Neutrophil (primary cell): Measurements from ENCODE around the gene AGR2.

ENCODE experiments used
- H3K27ac ChIP-seq: fragments of 200-600 bp; sonication (generic); 2 replicates; pipeline ENCODE4 v1.5.1; 2016; ENCODE audit warnings: mild to moderate bottlenecking, moderate library complexity
- H3K27me3 ChIP-seq: fragments of 200-600 bp; sonication (generic); 2 replicates; pipeline ENCODE4 v1.6.0; 2016; ENCODE audit warnings: mild to moderate bottlenecking
- H3K36me3 ChIP-seq: fragments of 200-600 bp; sonication (generic); 2 replicates; pipeline ENCODE4 v1.5.1; 2017
- H3K4me1 ChIP-seq, 2 experiments: fragments of 200-600 bp in 1 of 2; sonication (generic) in 1 of 2; 1 replicate in 1 of 2; 2 replicates in 1 of 2; pipeline versions ENCODE4 v1.5.1 to v1.6.1; 2013 to 2016; ENCODE audit warnings: low read depth in 1 of 2, low read length in 1 of 2, mild to moderate bottlenecking in 1 of 2, moderate library complexity in 1 of 2; ENCODE audit not compliant: control insufficient read depth in 1 of 2, insufficient read depth in 1 of 2
- H3K4me3 ChIP-seq, 2 experiments: fragments of 200-600 bp in 1 of 2; sonication (generic) in 1 of 2; 1 replicate in 1 of 2; 2 replicates in 1 of 2; pipeline ENCODE4 v1.5.1; 2013 to 2016; ENCODE audit warnings: low read depth in 1 of 2, low read length in 1 of 2, mild to moderate bottlenecking in 1 of 2, moderate library complexity in 1 of 2
- H3K9me3 ChIP-seq: fragments of 200-600 bp; sonication (generic); 2 replicates; pipeline ENCODE4 v1.5.1; 2016
- TF ChIP-seq, protein P1 (sequence below): fragments of 200-600 bp; sonication (generic); IDR thresholded peaks from 2 replicates; pipeline ENCODE4 v1.5.1; 2016; ENCODE audit warnings: antibody characterized with exemption

Gene AGR2

DNA sequence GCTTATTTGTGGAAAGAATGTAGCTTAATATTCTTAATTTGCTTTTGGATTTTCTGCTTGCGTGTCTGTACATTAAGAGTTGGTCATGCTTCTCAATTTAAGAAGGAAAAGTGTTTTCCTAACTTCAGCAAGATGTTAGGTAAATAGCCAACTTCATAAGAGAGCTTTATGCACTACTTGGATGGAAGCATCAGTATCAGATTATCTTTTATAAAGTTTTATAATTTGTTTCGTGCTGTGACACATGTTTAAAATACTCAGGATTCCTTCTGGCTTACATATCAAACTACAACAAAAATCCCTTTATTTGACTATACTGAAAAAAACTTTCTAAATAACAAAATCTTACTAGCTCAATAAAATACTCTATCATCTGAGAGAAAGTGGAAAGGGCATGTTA is 34.8 kb upstream of the AGR2 start:
- TF ChIP-seq, protein P1, sequence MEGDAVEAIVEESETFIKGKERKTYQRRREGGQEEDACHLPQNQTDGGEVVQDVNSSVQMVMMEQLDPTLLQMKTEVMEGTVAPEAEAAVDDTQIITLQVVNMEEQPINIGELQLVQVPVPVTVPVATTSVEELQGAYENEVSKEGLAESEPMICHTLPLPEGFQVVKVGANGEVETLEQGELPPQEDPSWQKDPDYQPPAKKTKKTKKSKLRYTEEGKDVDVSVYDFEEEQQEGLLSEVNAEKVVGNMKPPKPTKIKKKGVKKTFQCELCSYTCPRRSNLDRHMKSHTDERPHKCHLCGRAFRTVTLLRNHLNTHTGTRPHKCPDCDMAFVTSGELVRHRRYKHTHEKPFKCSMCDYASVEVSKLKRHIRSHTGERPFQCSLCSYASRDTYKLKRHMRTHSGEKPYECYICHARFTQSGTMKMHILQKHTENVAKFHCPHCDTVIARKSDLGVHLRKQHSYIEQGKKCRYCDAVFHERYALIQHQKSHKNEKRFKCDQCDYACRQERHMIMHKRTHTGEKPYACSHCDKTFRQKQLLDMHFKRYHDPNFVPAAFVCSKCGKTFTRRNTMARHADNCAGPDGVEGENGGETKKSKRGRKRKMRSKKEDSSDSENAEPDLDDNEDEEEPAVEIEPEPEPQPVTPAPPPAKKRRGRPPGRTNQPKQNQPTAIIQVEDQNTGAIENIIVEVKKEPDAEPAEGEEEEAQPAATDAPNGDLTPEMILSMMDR, result no peak
- H3K9me3 ChIP-seq, result no peaks in the 10 kb centered on the region
- no peaks in the 10 kb centered on the region for H3K27me3 ChIP-seq
- no peak overlapping the region for H3K27ac ChIP-seq
- no peaks in the 10 kb centered on the region for H3K4me1 ChIP-seq
- no peaks in the 10 kb centered on the region for H3K36me3 ChIP-seq
- H3K4me3 ChIP-seq, result no peak overlapping the region

DNA sequence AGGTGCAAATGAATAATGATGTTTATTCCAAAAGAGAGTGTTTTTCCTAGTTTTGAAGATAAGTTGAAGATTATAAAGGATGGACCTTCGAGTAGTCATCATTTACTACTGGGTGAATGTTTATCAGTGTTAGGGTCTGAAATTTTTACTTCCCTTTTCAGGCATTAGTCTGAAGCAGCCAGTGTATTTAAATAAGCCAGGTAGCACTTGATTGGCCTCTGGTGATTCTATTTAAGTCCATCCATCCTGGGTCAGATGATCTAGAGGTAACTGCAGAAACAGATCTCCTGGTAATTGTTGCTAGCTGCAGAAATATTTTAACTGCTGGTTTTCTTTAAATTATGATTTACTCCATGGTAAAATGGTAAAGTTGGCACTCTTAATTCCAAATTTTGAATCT is 34.1 kb upstream of the AGR2 start:
- H3K27me3 ChIP-seq, result no peaks in the 10 kb centered on the region
- no peaks in the 10 kb centered on the region for H3K4me1 ChIP-seq
- H3K36me3 ChIP-seq, result no peaks in the 10 kb centered on the region
- no peaks in the 10 kb centered on the region for H3K9me3 ChIP-seq
- H3K27ac ChIP-seq, result no peak overlapping the region
- TF ChIP-seq, protein P1, result no peak
- H3K4me3 ChIP-seq, result no peak overlapping the region

DNA sequence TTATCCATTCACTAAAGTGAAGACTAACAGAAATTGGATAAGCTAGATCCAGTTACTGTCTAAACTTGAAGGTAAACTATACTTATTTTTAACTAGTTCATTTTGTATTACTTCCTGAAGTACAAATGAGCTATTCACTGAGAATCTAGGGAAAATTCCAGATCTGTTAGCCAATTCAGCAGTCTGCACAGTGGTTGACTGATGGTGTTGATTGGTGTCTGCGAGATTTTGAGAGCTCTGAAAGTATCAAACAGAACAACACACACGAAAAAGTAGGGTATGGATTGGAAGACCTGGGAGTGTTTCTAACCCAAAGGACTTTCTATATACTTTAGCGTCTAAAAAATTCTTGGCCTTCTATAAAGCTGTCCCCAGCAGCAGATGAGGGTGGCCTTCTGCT is 33.6 kb upstream of the AGR2 start:
- H3K27me3 ChIP-seq, result no peaks in the 10 kb centered on the region
- no peaks in the 10 kb centered on the region for H3K36me3 ChIP-seq
- H3K4me3 ChIP-seq, result no peak overlapping the region
- no peak overlapping the region for H3K27ac ChIP-seq
- H3K4me1 ChIP-seq, result no peaks in the 10 kb centered on the region
- no peaks in the 10 kb centered on the region for H3K9me3 ChIP-seq
- TF ChIP-seq, protein P1, result no peak

DNA sequence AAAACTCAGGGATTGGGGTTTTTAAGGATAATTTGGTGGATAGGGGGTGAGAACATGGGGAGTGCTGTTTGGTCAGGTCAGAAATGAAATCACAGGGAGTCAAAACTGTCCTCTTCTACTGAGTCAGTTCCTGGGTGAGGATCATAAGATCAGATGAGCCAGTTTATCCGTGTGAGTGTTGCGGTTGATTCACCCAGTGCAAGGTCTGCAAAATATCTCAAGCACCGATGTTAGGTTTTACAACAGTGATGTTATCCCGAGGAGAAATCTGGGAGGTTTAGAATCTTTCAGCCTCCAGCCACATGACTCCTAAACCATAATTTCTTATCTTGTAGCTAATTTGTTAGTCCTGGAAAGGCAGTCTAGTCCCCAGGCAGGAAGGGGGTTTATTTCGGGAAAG is 31.7 kb upstream of the AGR2 start:
- TF ChIP-seq, protein P1, result no peak
- Histone ChIP-seq H3K4me1 (no peaks in the 10 kb centered on the region), H3K27me3 (no peaks in the 10 kb centered on the region), H3K27ac (no peak overlapping the region), H3K36me3 (no peaks in the 10 kb centered on the region), H3K4me3 (no peak overlapping the region), H3K9me3 (no peaks in the 10 kb centered on the region)

DNA sequence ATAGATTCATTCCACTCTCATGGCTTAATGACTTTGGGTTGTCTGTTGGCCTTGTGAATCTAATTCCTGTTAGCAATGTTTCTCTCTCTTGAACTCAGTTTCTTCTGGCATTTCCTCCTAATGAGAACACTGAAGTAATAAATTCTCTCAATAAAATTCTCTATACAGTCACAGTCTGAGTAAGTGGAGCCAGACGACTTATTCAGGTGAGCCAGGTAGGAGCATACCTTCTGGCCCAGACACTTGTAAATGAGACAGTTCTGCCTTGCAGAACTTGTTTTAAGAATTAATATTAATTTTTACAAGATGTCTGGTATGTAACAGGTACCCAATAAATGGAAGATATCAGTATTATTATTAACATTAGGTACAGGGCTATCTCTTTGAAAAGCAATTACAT is 28.6 kb upstream of the AGR2 start:
- TF ChIP-seq, protein P1, result no peak
- no peaks in the 10 kb centered on the region for H3K36me3 ChIP-seq

DNA sequence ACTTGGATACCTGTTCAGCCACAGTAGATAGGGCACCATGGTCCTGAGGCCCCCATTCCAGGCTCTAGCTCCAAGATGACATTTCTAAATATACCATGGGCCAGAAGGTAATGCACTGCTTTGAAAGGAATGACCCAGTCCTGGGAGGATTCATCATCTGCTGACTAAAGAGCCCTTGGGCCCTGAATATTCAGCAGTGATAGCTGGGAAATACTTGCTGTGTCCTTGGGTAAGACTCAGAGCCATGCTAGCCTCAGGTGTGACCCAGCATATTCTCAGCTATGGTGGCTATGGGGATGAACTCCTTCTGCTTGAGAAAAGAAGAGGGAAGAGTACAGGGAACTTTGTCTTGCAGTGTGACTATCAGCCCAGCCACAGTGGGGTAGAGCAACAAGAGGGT is 21.3 kb upstream of the AGR2 start:
- H3K4me1 ChIP-seq, result no peaks in the 10 kb centered on the region
- TF ChIP-seq, protein P1, result no peak
- no peak overlapping the region for H3K27ac ChIP-seq
- H3K27me3 ChIP-seq, result no peaks in the 10 kb centered on the region
- no peaks in the 10 kb centered on the region for H3K36me3 ChIP-seq
- H3K4me3 ChIP-seq, result no peak overlapping the region
- H3K9me3 ChIP-seq, result no peaks in the 10 kb centered on the region

More for the DNA sequence above, 28.6 kb upstream of the AGR2 start:
- Histone ChIP-seq H3K4me1 (no peaks in the 10 kb centered on the region), H3K9me3 (no peaks in the 10 kb centered on the region), H3K27me3 (no peaks in the 10 kb centered on the region), H3K27ac (no peak overlapping the region), H3K4me3 (no peak overlapping the region)
